Fibroblast of lung (primary cell): ENCODE data around the gene RDH11. TPM values are rescaled to one million over a fixed set of nuclear protein-coding genes. Genes with fewer than 3 reads are reported as not detected.

Experiments used
- DNase-seq, 2 donors: peaks; one replicate each; pipeline versions ENCODE4 v3.0.0 to v3.0.0-alpha.2; 2010; ENCODE audit warnings: low read depth in 2 of 2
- H2AFZ ChIP-seq: 2 replicates; pipeline ENCODE4 v1.5.1; 2012; ENCODE audit warnings: low read length, control low read depth, inconsistent platforms
- H3K27ac ChIP-seq: 2 replicates; pipeline ENCODE4 v1.5.1; 2011; ENCODE audit warnings: low read length, control low read depth; ENCODE audit not compliant: insufficient read depth
- H3K27me3 ChIP-seq: 2 replicates; pipeline ENCODE4 v1.5.1; 2011; ENCODE audit warnings: mild to moderate bottlenecking, low read length; ENCODE audit not compliant: control insufficient read depth, insufficient read depth
- H3K36me3 ChIP-seq: 2 replicates; pipeline ENCODE4 v1.5.1; 2011; ENCODE audit warnings: low read length; ENCODE audit not compliant: control insufficient read depth, insufficient read depth
- H3K4me1 ChIP-seq: 2 replicates; pipeline ENCODE4 v1.5.1; 2011; ENCODE audit warnings: low read length; ENCODE audit not compliant: control insufficient read depth, insufficient read depth; ENCODE audit errors: extremely low read depth
- H3K4me2 ChIP-seq: 2 replicates; pipeline ENCODE4 v1.5.1; 2011; ENCODE audit warnings: low read length, control low read depth; ENCODE audit not compliant: insufficient read depth; ENCODE audit errors: extremely low read depth
- H3K4me3 ChIP-seq, 4 experiments: fragments of 200-600 bp in 1 of 4; sonication (generic) in 1 of 4; replicated peaks in 1 of 4; 2 replicates each; pipeline ENCODE4 v1.5.1; 2011 to 2016; ENCODE audit warnings: low read length in 4 of 4, low read depth in 3 of 4, mild to moderate bottlenecking in 3 of 4, control low read depth in 2 of 4, inconsistent platforms in 1 of 4, mixed read lengths in 1 of 4; ENCODE audit not compliant: insufficient read depth in 1 of 4; ENCODE audit errors: control extremely low read depth in 1 of 4
- H3K79me2 ChIP-seq: 2 replicates; pipeline ENCODE4 v1.5.1; 2012; ENCODE audit warnings: mild to moderate bottlenecking, low read length, inconsistent platforms; ENCODE audit not compliant: control insufficient read depth, insufficient read depth
- H3K9ac ChIP-seq: 2 replicates; pipeline ENCODE4 v1.5.1; 2011; ENCODE audit warnings: mild to moderate bottlenecking, low read length, control low read depth; ENCODE audit not compliant: insufficient read depth
- H3K9me3 ChIP-seq: 2 replicates; pipeline ENCODE4 v1.5.1; 2012; ENCODE audit warnings: low read depth, low read length; ENCODE audit not compliant: control insufficient read depth, insufficient read depth
- H4K20me1 ChIP-seq: 2 replicates; pipeline ENCODE4 v1.5.1; 2011; ENCODE audit warnings: low read length; ENCODE audit not compliant: control insufficient read depth, insufficient read depth; ENCODE audit errors: extremely low read depth
- EZH2 ChIP-seq: IDR thresholded peaks from 2 replicates; pipeline ENCODE4 v1.5.1; 2012; ENCODE audit warnings: low read length, control low read depth, mild to moderate bottlenecking; ENCODE audit errors: missing control alignments
- polyA plus RNA-seq, 2 donors: library from polyadenylated mRNA; depleted of rRNA in 1 of 2; stranded (reverse) in 1 of 2; unstranded in 1 of 2; fragments of >200 nt; gene quantifications; 2 replicates each; pipeline ENCODE4 v1.2.1, GENCODE V29; 2011 to 2012; ENCODE audit warnings: missing spikeins in 1 of 2
- total RNA-seq: library from RNA; depleted of rRNA; stranded (reverse); fragments of >200 nt; gene quantifications from 2 replicates; pipeline ENCODE4 v1.2.1, GENCODE V29; 2014
- TF ChIP-seq, protein P1 (sequence below), 2 donors: IDR thresholded peaks in 1 of 2; conservative IDR thresholded peaks in 1 of 2; 1 replicate in 1 of 2; 2 replicates in 1 of 2; pipeline ENCODE4 v1.5.1; 2011 to 2012; ENCODE audit warnings: low read length in 2 of 2, control low read depth in 1 of 2, inconsistent platforms in 1 of 2, low read depth in 1 of 2, mild to moderate bottlenecking in 1 of 2

RDH11 gene
- total and polyA plus RNA-seq, 2 donors (not counting 1 experiment from before 2014, with no cell fraction given) = 151 to 174 TPM

- Histone ChIP-seq H4K20me1 (no peaks in the 10 kb centered on the region), H3K36me3 (no peaks in the 10 kb centered on the region), H3K27me3 (no peaks in the 10 kb centered on the region)
Measured at GRCh38 chr14:67663633-67664032, 31.9 kb downstream of the RDH11 start.

DNA sequence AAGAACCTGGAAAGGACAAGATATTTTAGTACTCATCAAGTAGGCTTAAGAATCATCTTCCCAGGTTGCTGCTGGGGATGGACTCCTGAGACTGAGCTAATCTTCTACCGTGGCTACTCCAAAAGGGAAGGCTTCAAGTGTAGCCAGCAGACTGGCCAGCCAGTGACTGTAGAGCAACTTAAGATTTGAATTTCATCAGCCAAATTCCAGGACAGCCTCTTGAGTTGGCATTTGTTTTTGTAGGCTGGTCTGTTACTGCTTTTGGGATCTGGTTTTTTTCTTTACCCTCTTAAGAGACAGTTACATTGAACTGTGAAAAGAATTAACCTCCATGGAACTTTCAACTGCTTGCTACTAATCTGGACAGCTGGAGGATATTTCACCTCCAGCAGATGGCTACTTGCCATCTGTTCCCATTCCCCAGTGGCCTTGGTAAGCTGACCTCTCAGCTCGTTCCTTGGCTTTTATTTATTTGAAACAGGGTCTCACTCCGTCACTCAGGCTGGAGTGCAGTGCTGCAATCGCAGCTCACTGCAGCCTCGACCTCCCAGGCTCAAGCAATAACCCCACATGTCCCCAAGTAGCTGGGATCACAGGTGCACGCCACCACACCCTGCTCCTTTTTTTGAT lies 41.8 kb downstream of the RDH11 start:
- Histone ChIP-seq H2AFZ (no peak overlapping the region), H3K4me1 (peaks cover 8% of the 10 kb centered on the region), H3K27ac (no peak overlapping the region), H3K27me3 (no peaks in the 10 kb centered on the region), H3K9me3 (no peaks in the 10 kb centered on the region), H3K36me3 (peaks cover 6% of the 10 kb centered on the region), H3K4me3 (no peak overlapping the region), H3K4me2 (no peak overlapping the region), H3K79me2 (no peaks in the 10 kb centered on the region), H3K9ac (no peak overlapping the region), H4K20me1 (peaks cover 1% of the 10 kb centered on the region)
- TF ChIP-seq, protein P1, sequence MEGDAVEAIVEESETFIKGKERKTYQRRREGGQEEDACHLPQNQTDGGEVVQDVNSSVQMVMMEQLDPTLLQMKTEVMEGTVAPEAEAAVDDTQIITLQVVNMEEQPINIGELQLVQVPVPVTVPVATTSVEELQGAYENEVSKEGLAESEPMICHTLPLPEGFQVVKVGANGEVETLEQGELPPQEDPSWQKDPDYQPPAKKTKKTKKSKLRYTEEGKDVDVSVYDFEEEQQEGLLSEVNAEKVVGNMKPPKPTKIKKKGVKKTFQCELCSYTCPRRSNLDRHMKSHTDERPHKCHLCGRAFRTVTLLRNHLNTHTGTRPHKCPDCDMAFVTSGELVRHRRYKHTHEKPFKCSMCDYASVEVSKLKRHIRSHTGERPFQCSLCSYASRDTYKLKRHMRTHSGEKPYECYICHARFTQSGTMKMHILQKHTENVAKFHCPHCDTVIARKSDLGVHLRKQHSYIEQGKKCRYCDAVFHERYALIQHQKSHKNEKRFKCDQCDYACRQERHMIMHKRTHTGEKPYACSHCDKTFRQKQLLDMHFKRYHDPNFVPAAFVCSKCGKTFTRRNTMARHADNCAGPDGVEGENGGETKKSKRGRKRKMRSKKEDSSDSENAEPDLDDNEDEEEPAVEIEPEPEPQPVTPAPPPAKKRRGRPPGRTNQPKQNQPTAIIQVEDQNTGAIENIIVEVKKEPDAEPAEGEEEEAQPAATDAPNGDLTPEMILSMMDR (conservative IDR thresholded peaks at IDR 0.05 in 1 of 2, IDR thresholded peaks at IDR 0.05 in 1 of 2; ENCODE audit: low read depth in 1 of 2, low read length in 2 of 2) = no peak
- TF ChIP-seq EZH2 = no peak
- peak in 1 of 2 donors; percentile 58 for DNase-seq

More at GRCh38 chr14:67663633-67664032, 31.9 kb downstream of the RDH11 start:
- Histone ChIP-seq H2AFZ (no peak overlapping the region), H3K4me2 (no peak overlapping the region), H3K4me3 (no peak overlapping the region), H3K9ac (no peak overlapping the region), H3K79me2 (peaks cover 19% of the 10 kb centered on the region), H3K4me1 (peaks cover 2% of the 10 kb centered on the region), H3K27ac (no peak overlapping the region), H3K9me3 (no peaks in the 10 kb centered on the region)
- DNase-seq = no peak
- TF ChIP-seq, protein P1 (conservative IDR thresholded peaks at IDR 0.05 in 1 of 2, IDR thresholded peaks at IDR 0.05 in 1 of 2; ENCODE audit: low read depth in 1 of 2, low read length in 2 of 2) = no peak
- TF ChIP-seq EZH2 = no peak

DNA sequence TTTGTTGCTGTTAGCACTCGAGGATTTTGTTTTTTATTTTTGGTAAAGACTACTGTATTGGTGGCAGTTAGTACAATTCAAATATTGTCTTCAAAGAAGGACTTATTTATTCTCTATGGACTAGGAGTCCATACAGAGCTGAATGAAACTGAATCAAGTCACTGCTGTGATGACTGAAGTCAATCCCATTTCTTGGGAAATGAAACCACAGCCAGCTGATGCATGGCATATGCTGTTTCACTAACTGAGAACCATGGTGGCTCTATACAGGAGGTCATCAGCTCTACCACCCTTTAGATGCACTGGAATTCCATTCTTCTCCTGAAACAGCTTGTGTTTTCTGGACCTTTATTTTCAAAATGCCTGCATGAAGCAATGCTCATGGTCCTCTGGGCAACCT lies 43.4 kb downstream of the RDH11 start:
- Histone ChIP-seq H4K20me1 (peaks cover 1% of the 10 kb centered on the region), H3K27ac (no peak overlapping the region), H3K36me3 (peaks cover 7% of the 10 kb centered on the region)

More for the DNA sequence above, 43.4 kb downstream of the RDH11 start:
- Histone ChIP-seq H3K27me3 (no peaks in the 10 kb centered on the region), H3K4me3 (no peak overlapping the region), H3K9me3 (no peaks in the 10 kb centered on the region), H3K4me1 (peaks cover 8% of the 10 kb centered on the region), H2AFZ (no peak overlapping the region), H3K9ac (no peak overlapping the region), H3K4me2 (no peak overlapping the region), H3K79me2 (no peaks in the 10 kb centered on the region)
- DNase-seq = no peak
- TF ChIP-seq, protein P1 (conservative IDR thresholded peaks at IDR 0.05 in 1 of 2, IDR thresholded peaks at IDR 0.05 in 1 of 2; ENCODE audit: low read depth in 1 of 2, low read length in 2 of 2) = no peak
- no peak for TF ChIP-seq EZH2
